Testis (tissue), 3 donors: ENCODE results near the gene LPCAT3. TPM values are rescaled to one million over a fixed set of nuclear protein-coding genes. Genes with fewer than 3 reads are reported as not detected.

ENCODE experiments used
- DNase-seq: peaks from one replicate; pipeline ENCODE4 v3.0.0-alpha.2; 2019
- H3K27ac ChIP-seq, 2 donors: fragments of 200-600 bp; sonication (generic); one replicate each; pipeline ENCODE4 v1.5.1; 2019
- H3K27me3 ChIP-seq: fragments of 200-600 bp; sonication (generic); one replicate; pipeline ENCODE4 v1.5.1; 2019
- H3K36me3 ChIP-seq: fragments of 200-600 bp; sonication (generic); one replicate; pipeline ENCODE4 v1.5.1; 2017; ENCODE audit warnings: low read depth; ENCODE audit errors: missing control alignments
- H3K4me1 ChIP-seq: fragments of 200-600 bp; sonication (generic); one replicate; pipeline ENCODE4 v1.5.1; 2019
- H3K4me3 ChIP-seq, 2 donors: fragments of 200-600 bp; sonication (generic); one replicate each; pipeline ENCODE4 v1.5.1; 2017 to 2019
- H3K9me3 ChIP-seq: fragments of 200-600 bp; sonication (generic); one replicate; pipeline ENCODE4 v1.5.1; 2017
- POLR2A ChIP-seq: fragments of 450-650 bp; IDR thresholded peaks from one replicate; pipeline ENCODE4 v1.6.1; 2017; ENCODE audit warnings: antibody characterized with exemption, mild to moderate bottlenecking, moderate library complexity
- WGBS, 2 donors: methylation state at CpG; one replicate each; pipeline ENCODE4 v1.1.5; 2018; 5-methylcytosine and 5-hydroxymethylcytosine counted together
- intact Hi-C: fragments of 100-400 bp; cut with DNase I; formaldehyde crosslinking; loops from one replicate; pipeline ENCODE4 v1.15.1; 2023; ENCODE audit warnings: low total_unique reads
- polyA plus RNA-seq: library from polyadenylated mRNA; stranded (reverse); fragments of 350-450 nt; fragmentation: Illumina TruSeq; extraction: RNeasy Lipid Tissue Mini Kit (QIAGEN cat#74804); gene quantifications from one replicate; pipeline ENCODE4 v1.2.3, GENCODE V29; 2014; ENCODE audit warnings: low read depth, low replicate concordance; ENCODE audit not compliant: insufficient read depth
- total RNA-seq, 2 donors: library from RNA; depleted of rRNA; stranded (reverse); fragments of >200 nt; gene quantifications; one replicate each; pipeline ENCODE4 v1.2.3, GENCODE V29; 2016
- TF ChIP-seq, protein P1 (sequence below), 3 experiments: fragments of 450-650 bp in 2 of 3; fragments of 200-600 bp in 1 of 3; sonication (generic) in 1 of 3; IDR thresholded peaks; one replicate each; pipeline ENCODE4 v1.5.1; 2016 to 2019; ENCODE audit warnings: antibody characterized with exemption in 3 of 3, mild to moderate bottlenecking in 2 of 3, moderate library complexity in 1 of 3

LPCAT3 gene
- total and polyA plus RNA-seq, 3 donors from 2014 or later = 26.0 to 33.2 (median 30.2) TPM

GRCh38 chr12:6943389-6943721 is 74.9 kb downstream of the LPCAT3 start:
- 0% methylated on average over 13 of the region's 13 CpGs for WGBS, 2 donors
- no peak for TF ChIP-seq POLR2A
- TF ChIP-seq, protein P1, sequence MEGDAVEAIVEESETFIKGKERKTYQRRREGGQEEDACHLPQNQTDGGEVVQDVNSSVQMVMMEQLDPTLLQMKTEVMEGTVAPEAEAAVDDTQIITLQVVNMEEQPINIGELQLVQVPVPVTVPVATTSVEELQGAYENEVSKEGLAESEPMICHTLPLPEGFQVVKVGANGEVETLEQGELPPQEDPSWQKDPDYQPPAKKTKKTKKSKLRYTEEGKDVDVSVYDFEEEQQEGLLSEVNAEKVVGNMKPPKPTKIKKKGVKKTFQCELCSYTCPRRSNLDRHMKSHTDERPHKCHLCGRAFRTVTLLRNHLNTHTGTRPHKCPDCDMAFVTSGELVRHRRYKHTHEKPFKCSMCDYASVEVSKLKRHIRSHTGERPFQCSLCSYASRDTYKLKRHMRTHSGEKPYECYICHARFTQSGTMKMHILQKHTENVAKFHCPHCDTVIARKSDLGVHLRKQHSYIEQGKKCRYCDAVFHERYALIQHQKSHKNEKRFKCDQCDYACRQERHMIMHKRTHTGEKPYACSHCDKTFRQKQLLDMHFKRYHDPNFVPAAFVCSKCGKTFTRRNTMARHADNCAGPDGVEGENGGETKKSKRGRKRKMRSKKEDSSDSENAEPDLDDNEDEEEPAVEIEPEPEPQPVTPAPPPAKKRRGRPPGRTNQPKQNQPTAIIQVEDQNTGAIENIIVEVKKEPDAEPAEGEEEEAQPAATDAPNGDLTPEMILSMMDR (IDR thresholded peaks at IDR 0.05) = no peak
- H3K27ac ChIP-seq = peak overlapping the region; percentile 96 to 97
- H3K36me3 ChIP-seq = no peaks in the 10 kb centered on the region
- peak overlapping the region; percentile 72 to 80 for H3K4me3 ChIP-seq
- H3K4me1 ChIP-seq = peaks cover 35% of the 10 kb centered on the region
- H3K9me3 ChIP-seq = no peaks in the 10 kb centered on the region
- H3K27me3 ChIP-seq = no peaks in the 10 kb centered on the region
- peak; percentile 97 for DNase-seq
- intact Hi-C loops = loop anchor here (10.0 kb wide), 1 partner anchor 151 kb away; the partner anchor contains the start of gene C1R

- intact Hi-C loops = loop anchor here (10.0 kb wide), 1 partner anchor 153 kb away; the partner anchor contains the start of gene C1R
- 72 to 79% methylated on average over 11 of the region's 11 CpGs for WGBS, 2 donors
- H3K27me3 ChIP-seq = no peaks in the 10 kb centered on the region
- DNase-seq = no peak
- no peak for TF ChIP-seq POLR2A
- TF ChIP-seq, protein P1 (IDR thresholded peaks at IDR 0.05) = no peak
- peak overlapping the region; percentile 96 to 97 for H3K27ac ChIP-seq
- H3K4me1 ChIP-seq = peaks cover 42% of the 10 kb centered on the region
- no peaks in the 10 kb centered on the region for H3K36me3 ChIP-seq
- H3K9me3 ChIP-seq = no peaks in the 10 kb centered on the region
- H3K4me3 ChIP-seq = no peak overlapping the region
These were observed 76.0 kb downstream of the LPCAT3 start for GRCh38 chr12:6942331-6942665.

DNA sequence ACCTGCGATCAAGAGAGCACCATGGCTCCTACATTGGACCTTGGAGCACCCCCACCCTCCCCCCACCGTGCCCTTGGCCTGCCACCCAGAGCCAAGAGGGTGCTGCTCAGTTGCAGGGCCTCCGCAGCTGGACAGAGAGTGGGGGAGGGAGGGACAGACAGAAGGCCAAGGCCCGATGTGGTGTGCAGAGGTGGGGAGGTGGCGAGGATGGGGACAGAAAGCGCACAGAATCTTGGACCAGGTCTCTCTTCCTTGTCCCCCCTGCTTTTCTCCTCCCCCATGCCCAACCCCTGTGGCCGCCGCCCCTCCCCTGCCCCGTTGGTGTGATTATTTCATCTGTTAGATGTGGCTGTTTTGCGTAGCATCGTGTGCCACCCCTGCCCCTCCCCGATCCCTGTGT is 76.5 kb downstream of the LPCAT3 start:
- Histone ChIP-seq H3K4me3 (no peak overlapping the region), H3K36me3 (no peaks in the 10 kb centered on the region), H3K9me3 (no peaks in the 10 kb centered on the region), H3K27me3 (no peaks in the 10 kb centered on the region), H3K27ac (no peak overlapping the region), H3K4me1 (peaks cover 47% of the 10 kb centered on the region)
- intact Hi-C loops = loop anchor here (10.0 kb wide), 1 partner anchor 153 kb away; the partner anchor contains the start of gene C1R
- 68 to 72% methylated on average over 12 of the region's 12 CpGs for WGBS, 2 donors
- no peak for TF ChIP-seq POLR2A
- TF ChIP-seq, protein P1 (IDR thresholded peaks at IDR 0.05) = no peak
- DNase-seq = no peak

GRCh38 chr12:6941267-6941666 is 77.0 kb downstream of the LPCAT3 start:
- H3K4me3 ChIP-seq = no peak overlapping the region
- no peaks in the 10 kb centered on the region for H3K9me3 ChIP-seq
- no peaks in the 10 kb centered on the region for H3K36me3 ChIP-seq
- intact Hi-C loops = loop anchor here (10.0 kb wide), 1 partner anchor 154 kb away; the partner anchor contains the start of gene C1R
- 81 to 87% methylated on average over 11 to 12 of the region's 12 CpGs for WGBS, 2 donors
- no peak for DNase-seq
- no peak for TF ChIP-seq POLR2A
- TF ChIP-seq, protein P1 (IDR thresholded peaks at IDR 0.05) = no peak
- no peaks in the 10 kb centered on the region for H3K27me3 ChIP-seq
- peaks cover 46% of the 10 kb centered on the region for H3K4me1 ChIP-seq
- no peak overlapping the region for H3K27ac ChIP-seq

GRCh38 chr12:6939191-6939540 is 79.1 kb downstream of the LPCAT3 start:
- H3K27me3 ChIP-seq = no peaks in the 10 kb centered on the region
- intact Hi-C loops = no loop called here
- H3K36me3 ChIP-seq = no peaks in the 10 kb centered on the region
- no peak overlapping the region for H3K4me3 ChIP-seq
- H3K9me3 ChIP-seq = no peaks in the 10 kb centered on the region
- H3K4me1 ChIP-seq = peaks cover 30% of the 10 kb centered on the region
- TF ChIP-seq, protein P1 (IDR thresholded peaks at IDR 0.05) = no peak
- no peak for TF ChIP-seq POLR2A
- WGBS, 2 donors = 58 to 71% methylated on average over 2 of the region's 2 CpGs
- no peak overlapping the region for H3K27ac ChIP-seq
- no peak for DNase-seq
